Mucosa of gallbladder (tissue), 1 donor: ENCODE results near the gene KIF20B. TPM values are rescaled to one million over a fixed set of nuclear protein-coding genes. Genes with fewer than 3 reads are reported as not detected.
"Not testable (repeated sequence)": the region's sequence is repeated elsewhere in the genome, so short reads cannot be mapped to it uniquely, and the experiment has no call there.

Source experiments
- DNase-seq: peaks from one replicate; pipeline ENCODE4 v3.0.0-alpha.2; 2020; ENCODE audit warnings: low spot score
- total RNA-seq: library from RNA; stranded (reverse); gene quantifications from one replicate; pipeline ENCODE4 v1.2.1, GENCODE V29; 2021
- donor health status: DM: no; HTN: no; CAD: no.

The KIF20B gene
- total RNA-seq, 1 donor from 2014 or later: 2.9 TPM

GRCh38 chr10:89783406-89783805 is 82.0 kb downstream of the KIF20B start:
- DNase-seq: no peak

- DNase-seq: no peak
Measured at GRCh38 chr10:89785095-89785494, 83.7 kb downstream of the KIF20B start.

GRCh38 chr10:89789188-89789877 is 87.9 kb downstream of the KIF20B start:
- no peak for DNase-seq

DNA sequence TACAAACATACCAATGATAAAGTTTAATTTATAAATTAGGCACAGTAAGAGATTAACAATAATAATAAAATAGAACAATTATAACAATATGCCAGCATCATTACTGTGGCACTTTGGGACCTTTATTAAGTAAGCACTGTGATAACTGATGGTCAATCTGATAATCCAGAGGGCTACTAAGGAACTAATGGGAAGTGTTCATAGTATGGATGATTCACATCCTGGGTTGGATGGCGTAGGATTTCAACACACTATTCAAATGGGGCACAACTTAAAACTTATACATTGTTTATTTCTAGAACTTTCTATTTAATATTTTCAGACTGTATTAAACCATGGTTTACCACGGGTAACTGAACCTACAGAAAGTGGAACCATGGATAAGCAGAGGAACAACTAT is 90.8 kb downstream of the KIF20B start:
- DNase-seq: no peak

DNA sequence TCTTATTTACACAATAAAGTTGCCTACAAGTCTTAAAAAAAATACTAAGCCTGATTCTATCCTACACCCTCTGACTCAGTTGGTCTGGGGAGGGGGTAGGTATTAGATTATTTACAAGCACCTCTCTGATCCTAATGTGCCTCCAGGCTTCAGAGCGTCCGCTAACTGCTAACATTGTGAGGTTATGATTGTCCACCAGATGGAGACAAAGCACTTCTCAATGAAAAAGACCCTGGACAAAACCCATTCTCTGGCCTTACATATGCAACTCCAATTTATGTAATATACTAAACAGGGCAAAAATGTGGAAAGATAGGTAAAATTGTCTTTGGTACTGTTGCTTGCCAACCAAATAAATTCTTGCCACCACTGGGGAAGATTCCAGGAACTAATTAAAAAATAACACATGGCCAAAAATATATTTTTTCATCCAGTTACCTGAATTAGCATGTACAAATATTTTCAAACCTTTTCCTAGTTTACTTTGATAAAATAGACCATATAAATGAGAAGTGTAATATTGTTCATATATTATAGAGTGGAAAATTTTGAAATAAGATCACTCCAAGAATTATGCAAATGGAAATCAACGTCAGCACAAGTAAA is 92.4 kb downstream of the KIF20B start:
- peak; percentile 50 for DNase-seq

- no peak for DNase-seq
Measured at GRCh38 chr10:89795840-89796239, 94.5 kb downstream of the KIF20B start.

DNA sequence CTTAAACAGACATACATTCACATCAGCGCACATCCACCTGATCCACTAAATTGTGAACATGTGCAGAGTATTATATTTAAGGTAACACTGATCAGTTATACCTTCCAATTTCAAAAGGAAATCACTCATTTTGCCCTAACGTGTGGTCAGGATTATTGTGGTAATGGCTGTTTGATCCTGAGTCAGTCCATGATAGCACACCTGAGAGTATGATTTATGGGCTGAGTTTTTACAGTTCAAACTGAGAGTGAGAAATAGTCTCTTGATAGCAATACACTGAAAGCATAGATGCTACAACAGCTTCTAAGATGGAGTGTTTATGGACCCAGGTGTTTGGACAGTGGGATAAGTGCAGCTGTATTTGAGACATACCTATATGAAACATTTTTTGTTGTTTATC is 96.7 kb downstream of the KIF20B start:
- DNase-seq: no peak

GRCh38 chr10:89799573-89799972 is 98.2 kb downstream of the KIF20B start:
- no peak for DNase-seq

GRCh38 chr10:89805599-89806013 is 104.2 kb downstream of the KIF20B start:
- no peak for DNase-seq

GRCh38 chr10:89808842-89809241 is 107.5 kb downstream of the KIF20B start:
- DNase-seq: no peak

- no peak for DNase-seq
Measured at GRCh38 chr10:89809766-89810165, 108.4 kb downstream of the KIF20B start.

DNA sequence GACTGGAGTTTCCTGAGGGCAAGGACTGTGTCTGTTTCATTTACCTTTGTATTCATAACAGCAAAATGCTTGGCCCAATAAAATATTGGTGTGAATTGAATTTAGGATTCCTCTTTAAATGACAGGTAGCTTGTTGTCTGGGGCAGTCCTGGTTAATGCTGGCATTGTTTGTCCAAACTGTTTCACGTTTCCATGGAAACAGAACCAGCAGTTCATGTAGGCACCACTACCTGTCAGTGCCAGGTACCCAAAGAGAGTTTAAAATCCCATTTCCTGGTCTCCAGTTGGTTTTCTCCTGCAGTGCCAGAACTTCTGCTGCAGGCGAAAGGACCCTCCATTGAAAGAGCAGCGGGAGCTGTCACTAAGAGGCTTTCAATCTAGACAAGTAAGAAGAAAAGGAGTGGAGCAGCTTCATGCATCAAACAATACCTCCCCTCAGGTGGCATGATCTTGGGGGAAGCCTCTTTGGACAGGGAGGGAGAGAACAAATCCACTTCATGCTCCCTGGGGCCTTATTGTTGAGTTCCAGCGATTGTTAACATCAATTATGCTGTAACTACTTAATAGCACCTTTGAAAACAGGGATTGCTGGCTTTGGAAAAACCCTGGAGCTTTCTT is 109.6 kb downstream of the KIF20B start:
- no peak for DNase-seq

- no peak for DNase-seq
Measured at GRCh38 chr10:89813546-89813945, 112.2 kb downstream of the KIF20B start.

DNA sequence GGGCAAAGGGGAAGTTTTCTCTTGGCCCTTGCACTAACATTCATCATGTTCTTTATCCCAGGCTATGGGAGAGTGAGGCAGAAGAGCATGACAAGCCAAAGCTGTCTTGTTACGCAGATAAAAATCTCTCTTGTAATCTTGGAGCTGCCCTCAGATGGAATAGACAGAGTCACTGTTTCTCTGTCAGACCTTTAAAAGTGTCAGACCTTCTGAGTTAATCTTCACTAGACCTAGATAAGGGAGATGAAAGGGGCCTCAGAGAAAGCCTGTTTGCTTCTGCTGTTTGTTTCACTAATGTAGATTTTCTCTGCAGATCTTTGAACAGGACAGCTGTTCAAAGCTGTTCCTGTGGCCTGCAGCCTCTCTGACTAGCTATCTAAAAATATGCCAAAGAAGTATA is 112.9 kb downstream of the KIF20B start:
- DNase-seq: no peak

- DNase-seq: no peak
Measured at GRCh38 chr10:89815049-89815853, 113.9 kb downstream of the KIF20B start.

- not testable (repeated sequence) for DNase-seq
Measured at GRCh38 chr10:89819008-89819407, 117.6 kb downstream of the KIF20B start.

Other genes with a start within 250 kb of the KIF20B start
- 0.43 TPM for gene SLC16A12, start 166.0 kb upstream of the KIF20B start, total RNA-seq
- 18.2 TPM for gene PANK1, start 56.3 kb upstream of the KIF20B start, total RNA-seq